ENCODE data around the gene PKN1. TPM values are rescaled to one million over a fixed set of nuclear protein-coding genes. Genes with fewer than 3 reads are reported as not detected.

Gene PKN1
- total RNA-seq, 6 experiments from 2014 or later, result 19.5 to 49.4 (median 34.1) TPM

DNA sequence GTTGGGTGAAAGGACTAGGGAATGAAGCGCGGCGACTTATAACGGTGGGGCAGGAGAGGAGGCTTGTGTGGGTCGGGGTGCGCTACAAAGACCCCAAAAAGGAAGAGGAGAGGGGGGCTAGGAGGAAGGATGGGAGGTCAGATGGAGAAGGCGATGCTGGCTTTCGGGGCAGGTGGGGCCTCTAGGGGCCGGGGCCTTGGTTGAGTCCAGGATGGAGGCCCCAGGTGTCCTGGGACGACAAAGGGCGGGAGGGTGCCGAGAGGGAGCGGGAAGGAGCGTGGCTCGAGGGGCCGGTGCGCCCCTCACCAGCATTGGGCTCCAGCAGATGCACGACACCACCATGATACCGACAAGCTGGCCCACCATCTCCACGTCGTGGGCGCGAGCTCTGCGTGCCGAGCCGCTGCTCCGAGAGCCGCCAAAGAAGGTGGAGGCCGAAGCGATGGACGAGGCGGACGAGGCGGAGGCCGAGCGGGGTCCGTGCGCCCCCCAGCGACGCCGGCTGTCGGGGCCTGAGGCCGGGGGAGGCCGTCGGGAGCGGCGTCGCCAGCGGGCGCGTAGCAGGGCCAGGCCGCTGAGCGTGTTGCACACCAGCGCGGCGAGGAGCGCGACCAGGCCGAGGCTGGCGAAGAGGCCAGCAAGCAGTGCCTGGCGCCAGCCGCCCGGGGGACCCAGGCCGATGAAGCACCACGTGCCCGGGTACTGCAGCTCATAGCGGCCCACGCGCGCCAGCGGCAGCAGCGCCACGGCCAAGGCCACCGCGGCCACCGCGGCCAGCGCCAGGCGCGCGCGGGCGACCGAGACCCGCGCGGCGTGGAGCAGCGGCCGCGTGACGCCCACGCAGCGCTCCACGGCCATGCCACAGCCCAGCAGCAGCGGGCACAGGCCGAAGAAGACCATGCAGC, 40.2 kb downstream of the PKN1 start:
- Histone ChIP-seq H3K36me3 (peaks cover 0 to 8% (median under 1%) of the 10 kb centered on the region in 4 donors), H3K4me1 (peaks cover 0 to 19% (median 4%) of the 10 kb centered on the region in 4 donors), H3K4me3 (peak overlapping the region in 1 of 3 donors; percentile 26), H3K27me3 (no peaks in the 10 kb centered on the region), H3K9me3 (no peaks in the 10 kb centered on the region), H3K27ac (no peak overlapping the region)
- no peak for DNase-seq
- no peak for TF ChIP-seq POLR2A (IDR thresholded peaks at IDR 0.05)
- TF ChIP-seq, protein P1, sequence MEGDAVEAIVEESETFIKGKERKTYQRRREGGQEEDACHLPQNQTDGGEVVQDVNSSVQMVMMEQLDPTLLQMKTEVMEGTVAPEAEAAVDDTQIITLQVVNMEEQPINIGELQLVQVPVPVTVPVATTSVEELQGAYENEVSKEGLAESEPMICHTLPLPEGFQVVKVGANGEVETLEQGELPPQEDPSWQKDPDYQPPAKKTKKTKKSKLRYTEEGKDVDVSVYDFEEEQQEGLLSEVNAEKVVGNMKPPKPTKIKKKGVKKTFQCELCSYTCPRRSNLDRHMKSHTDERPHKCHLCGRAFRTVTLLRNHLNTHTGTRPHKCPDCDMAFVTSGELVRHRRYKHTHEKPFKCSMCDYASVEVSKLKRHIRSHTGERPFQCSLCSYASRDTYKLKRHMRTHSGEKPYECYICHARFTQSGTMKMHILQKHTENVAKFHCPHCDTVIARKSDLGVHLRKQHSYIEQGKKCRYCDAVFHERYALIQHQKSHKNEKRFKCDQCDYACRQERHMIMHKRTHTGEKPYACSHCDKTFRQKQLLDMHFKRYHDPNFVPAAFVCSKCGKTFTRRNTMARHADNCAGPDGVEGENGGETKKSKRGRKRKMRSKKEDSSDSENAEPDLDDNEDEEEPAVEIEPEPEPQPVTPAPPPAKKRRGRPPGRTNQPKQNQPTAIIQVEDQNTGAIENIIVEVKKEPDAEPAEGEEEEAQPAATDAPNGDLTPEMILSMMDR (IDR thresholded peaks at IDR 0.05), result no peak
- peak in 1 of 4 donors; percentile 9 for ATAC-seq
- intact Hi-C loops (cut with DNase I), result no loop called here
- 33% methylated on average over 6 of the region's 97 CpGs for WGBS (ENCODE audit: insufficient coverage, low coverage, low lambda C conversion rate, missing lambda C conversion rate)

- TF ChIP-seq, protein P1 (IDR thresholded peaks at IDR 0.05), result peak in 1 of 4 donors; percentile 17
- TF ChIP-seq POLR2A (IDR thresholded peaks at IDR 0.05), result no peak
- Histone ChIP-seq H3K27me3 (no peaks in the 10 kb centered on the region), H3K4me3 (peak overlapping the region in 1 of 3 donors; percentile 26), H3K27ac (no peak overlapping the region), H3K36me3 (peaks cover 0 to 7% (median under 1%) of the 10 kb centered on the region in 4 donors), H3K4me1 (peaks cover 0 to 19% (median 4%) of the 10 kb centered on the region in 4 donors), H3K9me3 (no peaks in the 10 kb centered on the region)
- ATAC-seq (peak; percentile 22 to 68 (median 45)), DNase-seq (peak in 1 of 3 donors; percentile 63)
- intact Hi-C loops (cut with DNase I), result no loop called here
- WGBS (ENCODE audit: insufficient coverage, low coverage, low lambda C conversion rate, missing lambda C conversion rate), result no CpG with 5 or more reads among the region's 53 CpGs
These were observed 41.0 kb downstream of the PKN1 start for GRCh38 chr19:14473978-14474578.

DNA sequence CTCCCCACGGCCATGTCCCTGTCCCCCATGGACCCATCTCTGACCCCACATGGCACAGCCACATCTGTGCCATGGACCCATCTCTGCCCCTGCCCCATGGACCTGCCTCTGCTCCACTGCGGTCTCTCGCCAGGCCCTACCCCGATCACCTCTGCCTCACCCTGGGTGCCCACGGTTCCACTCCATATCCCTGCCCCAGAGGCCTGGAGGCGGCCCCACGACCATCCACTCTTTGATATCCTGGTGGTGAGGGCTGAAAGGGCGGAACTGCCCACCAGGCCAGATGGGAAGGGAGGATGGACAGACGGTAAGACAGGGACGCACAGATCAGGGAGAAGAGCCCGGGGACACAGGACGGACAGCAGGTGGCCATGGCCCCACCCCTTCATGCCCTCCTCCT, 41.7 kb downstream of the PKN1 start:
- H3K36me3 ChIP-seq, result peaks cover 0 to 7% (median under 1%) of the 10 kb centered on the region in 4 donors
- H3K4me1 ChIP-seq, result peaks cover 0 to 19% (median 4%) of the 10 kb centered on the region in 4 donors
- H3K27ac ChIP-seq, result no peak overlapping the region
- H3K4me3 ChIP-seq, result no peak overlapping the region
- no peaks in the 10 kb centered on the region for H3K27me3 ChIP-seq
- intact Hi-C loops (cut with DNase I), result no loop called here
- H3K9me3 ChIP-seq, result no peaks in the 10 kb centered on the region
- no peak for DNase-seq
- WGBS (ENCODE audit: insufficient coverage, low coverage, low lambda C conversion rate, missing lambda C conversion rate), result 42% methylated on average over 7 of the region's 12 CpGs
- no peak for ATAC-seq
- TF ChIP-seq, protein P1 (IDR thresholded peaks at IDR 0.05), result no peak
- no peak for TF ChIP-seq POLR2A (IDR thresholded peaks at IDR 0.05)

DNA sequence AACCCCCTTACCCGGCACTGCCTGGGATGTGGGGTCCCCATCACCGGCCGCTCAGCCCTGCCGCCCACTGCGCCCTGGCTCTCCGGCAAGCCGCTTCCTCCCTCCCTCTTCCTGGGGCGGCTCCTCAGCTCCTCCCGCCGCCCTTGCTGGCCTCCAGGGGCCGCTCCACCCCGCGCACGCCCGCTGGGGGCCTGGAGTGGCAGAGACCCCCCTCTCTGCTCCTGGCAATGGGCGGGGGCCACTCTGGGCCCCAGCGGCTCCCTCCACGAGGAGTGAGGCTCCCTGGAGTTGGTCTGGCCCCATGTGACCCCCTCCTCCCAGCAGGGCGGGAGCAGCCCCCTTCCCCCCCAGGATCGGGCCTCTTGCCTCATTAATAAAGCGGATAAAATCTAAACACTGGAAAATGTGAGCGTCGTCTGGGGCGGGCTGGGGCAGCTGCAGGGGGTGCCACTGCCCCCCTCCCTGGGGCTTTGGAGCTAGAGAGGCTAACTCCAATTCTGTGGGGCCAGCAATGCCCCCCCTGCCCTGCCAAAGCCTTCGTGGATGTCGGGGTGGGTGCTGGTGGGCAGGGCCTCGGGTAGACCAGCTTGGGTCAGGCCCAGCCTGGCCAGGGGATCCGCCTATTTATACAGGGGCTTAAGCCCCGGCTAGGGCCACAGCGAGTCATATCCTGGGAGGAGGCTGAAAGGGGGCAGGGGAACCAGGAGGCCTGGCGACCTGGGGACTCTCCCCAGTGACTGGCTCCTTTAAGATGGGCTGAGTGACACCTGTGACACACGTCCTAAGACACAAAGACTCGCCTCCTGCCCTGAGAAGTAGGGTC, 42.4 kb downstream of the PKN1 start, which contains the start of gene PTGER1:
TSS of gene PTGER1 (minus strand) at position 104 of the 823 bp plus-strand sequence. CDS start 1,034 bp downstream, outside the sequence.
- Histone ChIP-seq H3K4me1 (peaks cover 0 to 19% (median 4%) of the 10 kb centered on the region in 4 donors), H3K27ac (no peak within 1 kb of the TSS), H3K27me3 (no peaks in the 10 kb centered on the region), H3K9me3 (no peaks in the 10 kb centered on the region), H3K36me3 (peaks cover 0 to 5% (median under 1%) of the 10 kb centered on the region in 4 donors), H3K4me3 (no peak within 1 kb of the TSS)
- intact Hi-C loops (cut with DNase I), result no loop called here
- ATAC-seq (peak; percentile 12 to 34 (median 27)), DNase-seq (no peak)
- WGBS (ENCODE audit: insufficient coverage, low coverage, low lambda C conversion rate, missing lambda C conversion rate), result 30% methylated on average over 6 of the region's 33 CpGs
- TF ChIP-seq, protein P1 (IDR thresholded peaks at IDR 0.05), result peak; percentile 15 to 39 (median 30)
- no peak for TF ChIP-seq POLR2A (IDR thresholded peaks at IDR 0.05)

All from right lobe of liver (tissue), 6 donors.